Brain microvascular endothelial cell (primary cell): Measurements from ENCODE around the gene GNB5.

ENCODE experiments used
- DNase-seq: peaks from one replicate; pipeline ENCODE4 v3.0.0-alpha.2; 2020
- H3K27ac ChIP-seq: fragments of 250-450 bp; sonication (Bioruptor Pico); 2 replicates; pipeline ENCODE4 v1.5.1; 2020; ENCODE audit warnings: mild to moderate bottlenecking, moderate library complexity
- H3K27me3 ChIP-seq: fragments of 250-450 bp; sonication (Bioruptor Pico); replicated peaks from 2 replicates; pipeline ENCODE4 v1.5.1; 2020; ENCODE audit warnings: mild to moderate bottlenecking
- H3K36me3 ChIP-seq: fragments of 250-450 bp; sonication (Bioruptor Pico); replicated peaks from 2 replicates; pipeline ENCODE4 v1.5.1; 2020; ENCODE audit warnings: mild to moderate bottlenecking
- H3K4me3 ChIP-seq: 2 replicates; pipeline ENCODE4 v1.5.1; 2011; ENCODE audit warnings: low read depth, mild to moderate bottlenecking, control low read depth, low read length, moderate library complexity
- CTCF ChIP-seq: IDR thresholded peaks from 2 replicates; pipeline ENCODE4 v1.5.1; 2011; ENCODE audit warnings: low read depth, mild to moderate bottlenecking, moderate library complexity, low read length, control low read depth, inconsistent platforms; ENCODE audit errors: missing control alignments
- in situ Hi-C: cut with HindIII; loops from 2 replicates; pipeline ENCODE4 v1.10.0; 2017; ENCODE audit warnings: low sequenced_read_pairs, low pct_ligation_motif_present

The GNB5 gene

GRCh38 chr15:52106641-52107040 is 84.6 kb downstream of the GNB5 start:
- Histone ChIP-seq H3K27ac (no peak overlapping the region), H3K36me3 (no peaks in the 10 kb centered on the region), H3K4me3 (no peak overlapping the region), H3K27me3 (no peaks in the 10 kb centered on the region)
- DNase-seq: no peak
- no peak for TF ChIP-seq CTCF
- in situ Hi-C loops: no loop called here

GRCh38 chr15:52105846-52106245 is 85.3 kb downstream of the GNB5 start:
- Histone ChIP-seq H3K27ac (no peak overlapping the region), H3K27me3 (no peaks in the 10 kb centered on the region), H3K4me3 (no peak overlapping the region), H3K36me3 (no peaks in the 10 kb centered on the region)
- no peak for DNase-seq
- no peak for TF ChIP-seq CTCF
- in situ Hi-C loops: no loop called here

GRCh38 chr15:52104532-52105004 is 86.6 kb downstream of the GNB5 start:
- Histone ChIP-seq H3K27ac (no peak overlapping the region), H3K4me3 (no peak overlapping the region), H3K36me3 (no peaks in the 10 kb centered on the region), H3K27me3 (no peaks in the 10 kb centered on the region)
- in situ Hi-C loops: no loop called here
- no peak for DNase-seq
- TF ChIP-seq CTCF: no peak

GRCh38 chr15:52103217-52104207 is 87.7 kb downstream of the GNB5 start:
- peak; percentile 97 for DNase-seq
- in situ Hi-C loops: no loop called here
- TF ChIP-seq CTCF: no peak
- Histone ChIP-seq H3K27ac (peak overlapping the region; percentile 87), H3K27me3 (no peaks in the 10 kb centered on the region), H3K36me3 (no peaks in the 10 kb centered on the region), H3K4me3 (no peak overlapping the region)

GRCh38 chr15:52102463-52102862 is 88.7 kb downstream of the GNB5 start:
- TF ChIP-seq CTCF: no peak
- Histone ChIP-seq H3K36me3 (no peaks in the 10 kb centered on the region), H3K27ac (peak overlapping the region; percentile 87), H3K27me3 (no peaks in the 10 kb centered on the region), H3K4me3 (no peak overlapping the region)
- in situ Hi-C loops: no loop called here
- peak; percentile 86 for DNase-seq
